GM18951 (cell line): Measurements from ENCODE around the gene FBXO15.

Source experiments
- POLR2A ChIP-seq: IDR thresholded peaks from 4 replicates; pipeline ENCODE4 v1.6.1; 2011; ENCODE audit warnings: mild to moderate bottlenecking; ENCODE audit not compliant: insufficient read length, insufficient read depth; ENCODE audit errors: extremely low read depth
- in situ Hi-C: fragments of 300-500 bp; cut with MboI; formaldehyde crosslinking; loops from one replicate; pipeline ENCODE4 v1.12.0; 2022; ENCODE audit warnings: low sequenced_read_pairs, mixed read lengths, inconsistent platforms; ENCODE audit not compliant: unreplicated experiment

FBXO15 gene

GRCh38 chr18:74146756-74147155 lies 878 bp downstream of the FBXO15 start:
- in situ Hi-C loops = no loop called here
- no peak for TF ChIP-seq POLR2A

GRCh38 chr18:74142252-74142651 lies 5.4 kb downstream of the FBXO15 start:
- no peak for TF ChIP-seq POLR2A
- in situ Hi-C loops = no loop called here

GRCh38 chr18:74141667-74142066 lies 6.0 kb downstream of the FBXO15 start:
- in situ Hi-C loops = no loop called here
- no peak for TF ChIP-seq POLR2A

- in situ Hi-C loops = no loop called here
- no peak for TF ChIP-seq POLR2A
Measured at GRCh38 chr18:74140582-74140981, 7.1 kb downstream of the FBXO15 start.

GRCh38 chr18:74139888-74140287 lies 7.7 kb downstream of the FBXO15 start:
- TF ChIP-seq POLR2A = no peak
- in situ Hi-C loops = no loop called here

- TF ChIP-seq POLR2A = no peak
- in situ Hi-C loops = no loop called here
Measured at GRCh38 chr18:74139411-74139810, 8.2 kb downstream of the FBXO15 start.

GRCh38 chr18:74137920-74138538 lies 9.6 kb downstream of the FBXO15 start:
- in situ Hi-C loops = no loop called here

GRCh38 chr18:74132201-74132600 lies 15.4 kb downstream of the FBXO15 start:
- in situ Hi-C loops = no loop called here
- no peak for TF ChIP-seq POLR2A

More at GRCh38 chr18:74137920-74138538, 9.6 kb downstream of the FBXO15 start:
- no peak for TF ChIP-seq POLR2A

GRCh38 chr18:74131124-74131523 lies 16.5 kb downstream of the FBXO15 start:
- no peak for TF ChIP-seq POLR2A
- in situ Hi-C loops = no loop called here

- TF ChIP-seq POLR2A = no peak
Measured at GRCh38 chr18:74128159-74128558, 19.5 kb downstream of the FBXO15 start.

GRCh38 chr18:74126684-74127655 lies 20.7 kb downstream of the FBXO15 start:
- in situ Hi-C loops = no loop called here

More at GRCh38 chr18:74128159-74128558, 19.5 kb downstream of the FBXO15 start:
- in situ Hi-C loops = no loop called here

GRCh38 chr18:74124642-74125041 lies 23.0 kb downstream of the FBXO15 start:
- in situ Hi-C loops = no loop called here
- TF ChIP-seq POLR2A = no peak

More at GRCh38 chr18:74126684-74127655, 20.7 kb downstream of the FBXO15 start:
- no peak for TF ChIP-seq POLR2A

GRCh38 chr18:74123200-74123599 lies 24.4 kb downstream of the FBXO15 start:
- in situ Hi-C loops = no loop called here
- no peak for TF ChIP-seq POLR2A
